CD14-positive monocyte (primary cell): ENCODE results near the gene GLYR1. TPM values are rescaled to one million over a fixed set of nuclear protein-coding genes. Genes with fewer than 3 reads are reported as not detected.

Source experiments
- DNase-seq, 3 donors: peaks; one replicate each; pipeline ENCODE4 v3.0.0-alpha.2; 2011 to 2022
- H2AFZ ChIP-seq: 2 replicates; pipeline ENCODE4 v1.6.0; 2012; ENCODE audit warnings: mild to moderate bottlenecking, low read depth, low read length, inconsistent platforms; ENCODE audit not compliant: insufficient read depth, poor library complexity, severe bottlenecking
- H3K27ac ChIP-seq, 2 donors: 1 replicate in 1 of 2; 2 replicates in 1 of 2; pipeline ENCODE4 v1.5.1; 2012 to 2013; ENCODE audit warnings: low read length in 2 of 2, control low read depth in 1 of 2, inconsistent platforms in 1 of 2, low read depth in 1 of 2, mild to moderate bottlenecking in 1 of 2
- H3K27me3 ChIP-seq, 2 donors: one replicate each; pipeline versions ENCODE4 v1.6.0 to v1.6.1; 2011 to 2013; ENCODE audit warnings: low read length in 2 of 2; ENCODE audit not compliant: control insufficient read depth in 2 of 2, insufficient read depth in 2 of 2
- H3K36me3 ChIP-seq, 2 donors: replicated peaks in 1 of 2; 1 replicate in 1 of 2; 2 replicates in 1 of 2; pipeline versions ENCODE4 v1.5.1 to v1.6.1; 2012 to 2013; ENCODE audit warnings: low read length in 2 of 2, control low read depth in 1 of 2, inconsistent platforms in 1 of 2, mild to moderate bottlenecking in 1 of 2; ENCODE audit not compliant: insufficient read depth in 2 of 2, control insufficient read depth in 1 of 2
- H3K4me1 ChIP-seq, 2 donors: 1 replicate in 1 of 2; 2 replicates in 1 of 2; pipeline versions ENCODE4 v1.5.1 to v1.6.1; 2012 to 2013; ENCODE audit warnings: low read length in 2 of 2, control low read depth in 1 of 2, inconsistent platforms in 1 of 2, mild to moderate bottlenecking in 1 of 2, moderate library complexity in 1 of 2; ENCODE audit not compliant: insufficient read depth in 2 of 2, control insufficient read depth in 1 of 2
- H3K4me2 ChIP-seq: replicated peaks from 2 replicates; pipeline ENCODE3; 2012; ENCODE audit warnings: low read length, moderate library complexity, mild to moderate bottlenecking; ENCODE audit not compliant: poor library complexity, severe bottlenecking; ENCODE audit errors: extremely low read depth
- H3K4me3 ChIP-seq, 3 experiments: fragments of 200-600 bp in 1 of 3; sonication (generic) in 1 of 3; replicated peaks in 1 of 3; 1 replicate in 2 of 3; 2 replicates in 1 of 3; pipeline ENCODE4 v1.5.1; 2011 to 2013; ENCODE audit warnings: low read length in 3 of 3, mild to moderate bottlenecking in 3 of 3, control low read depth in 2 of 3, low read depth in 2 of 3, inconsistent platforms in 1 of 3, moderate library complexity in 1 of 3
- H3K79me2 ChIP-seq: 2 replicates; pipeline ENCODE4 v1.6.0; 2012; ENCODE audit warnings: mild to moderate bottlenecking, control low read depth, inconsistent platforms, low read length, moderate library complexity; ENCODE audit not compliant: insufficient read depth
- H3K9ac ChIP-seq: 2 replicates; pipeline ENCODE4 v1.6.0; 2017; ENCODE audit warnings: low read length, mild to moderate bottlenecking; ENCODE audit not compliant: insufficient read depth, poor library complexity, severe bottlenecking
- H3K9me3 ChIP-seq, 2 donors: replicated peaks in 1 of 2; 1 replicate in 1 of 2; 2 replicates in 1 of 2; pipeline versions ENCODE4 v1.5.1 to v1.6.1; 2012 to 2013; ENCODE audit warnings: low read length in 2 of 2, control low read depth in 1 of 2; ENCODE audit not compliant: control insufficient read depth in 1 of 2, insufficient read depth in 1 of 2
- H4K20me1 ChIP-seq: 2 replicates; pipeline ENCODE4 v1.6.0; 2012; ENCODE audit warnings: mild to moderate bottlenecking, low read length, control low read depth, moderate library complexity; ENCODE audit not compliant: insufficient read depth
- H3K27ac Mint-ChIP-seq, 7 donors: one replicate each; pipeline ENCODE4 v1.8.0; 2020; ENCODE audit warnings: mild to moderate bottlenecking in 7 of 7, mixed read lengths in 7 of 7, moderate library complexity in 6 of 7, inconsistent platforms in 2 of 7
- H3K27me3 Mint-ChIP-seq, 3 donors: one replicate each; pipeline ENCODE4 v1.8.0; 2021 to 2022; ENCODE audit warnings: low read depth in 3 of 3, mild to moderate bottlenecking in 3 of 3, mixed read lengths in 3 of 3, moderate library complexity in 3 of 3, inconsistent platforms in 1 of 3
- H3K36me3 Mint-ChIP-seq, 2 donors: one replicate each; pipeline ENCODE4 v1.8.0; 2020; ENCODE audit warnings: mixed read lengths in 2 of 2, inconsistent platforms in 1 of 2, mild to moderate bottlenecking in 1 of 2
- H3K4me1 Mint-ChIP-seq: one replicate; pipeline ENCODE4 v1.8.0; 2020; ENCODE audit warnings: mild to moderate bottlenecking, mixed read lengths
- H3K4me3 Mint-ChIP-seq, 2 donors: one replicate each; pipeline ENCODE4 v1.8.0; 2020; ENCODE audit warnings: mild to moderate bottlenecking in 2 of 2, mixed read lengths in 2 of 2, moderate library complexity in 1 of 2
- H3K9me3 Mint-ChIP-seq, 7 donors: one replicate each; pipeline ENCODE4 v1.8.0; 2020 to 2022; ENCODE audit warnings: mixed read lengths in 7 of 7, mild to moderate bottlenecking in 6 of 7, moderate library complexity in 6 of 7, inconsistent platforms in 2 of 7
- CTCF ChIP-seq: fragments of 200-600 bp; IDR thresholded peaks from one replicate; pipeline ENCODE4 v1.8.0; 2022; ENCODE audit warnings: antibody characterized with exemption, mild to moderate bottlenecking
- whole genome bisulfite sequencing: methylation state at CpG from one replicate; pipeline ENCODE4 v1.1.5; 2013; ENCODE audit warnings: missing lambda C conversion rate; ENCODE audit not compliant: insufficient coverage; 5-methylcytosine and 5-hydroxymethylcytosine counted together
- intact Hi-C, 2 donors: fragments of 100-400 bp; cut with micrococcal nuclease; formaldehyde crosslinking; loops; one replicate each; pipeline versions ENCODE4 v1.15.0 to v1.15.1; 2023
- polyA plus RNA-seq, 3 donors: library from polyadenylated mRNA; depleted of rRNA in 1 of 3; unstranded in 2 of 3; stranded (reverse) in 1 of 3; fragments of 300-500 nt in 2 of 3; fragments of >200 nt in 1 of 3; fragmentation: Illumina TruSeq in 2 of 3; gene quantifications; 1 replicate in 2 of 3; 2 replicates in 1 of 3; pipeline ENCODE4 v1.2.3, GENCODE V29; 2012 to 2021

The GLYR1 gene
- polyA plus RNA-seq, 3 donors, result 34.2 to 41.9 (median 39.3) TPM

- Mint-ChIP-seq H3K9me3 (no peaks in the 10 kb centered on the region), H3K4me1 (peaks cover 35% of the 10 kb centered on the region), H3K36me3 (peaks cover 24 to 44% of the 10 kb centered on the region in 2 donors), H3K27me3 (peaks cover 0 to 3% (median 1%) of the 10 kb centered on the region in 3 donors), H3K27ac (peak overlapping the region in 6 of 7 donors; percentile 31 to 79 (median 65)), H3K4me3 (peak overlapping the region; percentile 74 to 82)
- peak overlapping the region; percentile 87 for H3K4me2 ChIP-seq
- no peaks in the 10 kb centered on the region for H3K9me3 ChIP-seq
- WGBS, result 85% methylated on average over 18 of the region's 26 CpGs
- no peak for DNase-seq
- H3K4me1 ChIP-seq, result peaks cover 25 to 36% of the 10 kb centered on the region in 2 donors
- no peaks in the 10 kb centered on the region for H3K27me3 ChIP-seq
- peak overlapping the region in 2 of 3 experiments; percentile 73 to 93 for H3K4me3 ChIP-seq
- intact Hi-C loops, result loop anchor here (2.0 to 5.0 kb wide), 2 partner anchors 31 to 37 kb away; partner anchors contain the start of genes ANKS3 (in 1 of the 2), DNAAF8 (in 1 of the 2) and ROGDI (in 1 of the 2)
- peak overlapping the region in 1 of 2 donors; percentile 76 for H3K27ac ChIP-seq
- H4K20me1 ChIP-seq, result no peaks in the 10 kb centered on the region
- peak overlapping the region; percentile 83 for H3K9ac ChIP-seq
- no peak for TF ChIP-seq CTCF
- peaks cover 21 to 31% of the 10 kb centered on the region in 2 donors for H3K36me3 ChIP-seq
- H2AFZ ChIP-seq, result peak overlapping the region; percentile 95
- H3K79me2 ChIP-seq, result peaks cover 16% of the 10 kb centered on the region
Measured at GRCh38 chr16:4765511-4766474, 81.3 kb downstream of the GLYR1 start.

DNA sequence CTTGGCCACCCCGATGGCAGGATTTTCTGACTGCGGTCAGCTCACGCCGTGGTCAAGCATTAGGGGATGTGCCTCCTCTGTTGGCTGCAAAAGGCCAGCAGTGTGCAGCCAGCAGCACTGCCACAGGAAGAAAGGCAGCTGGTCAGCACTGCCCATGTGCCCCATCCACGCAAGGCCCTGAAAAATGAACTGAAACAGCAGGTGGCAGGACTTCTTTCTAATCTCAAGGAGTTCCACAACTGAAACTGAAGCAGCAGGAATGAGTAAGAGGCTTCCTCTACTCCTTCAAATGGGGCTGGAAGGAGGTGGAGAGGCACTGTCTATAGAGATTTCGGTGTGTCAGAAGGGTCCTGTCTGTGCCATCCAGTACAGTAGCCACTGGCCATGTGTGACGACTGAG, 83.3 kb downstream of the GLYR1 start:
- DNase-seq, result no peak
- intact Hi-C loops, result no loop called here
- Histone ChIP-seq H3K9me3 (no peaks in the 10 kb centered on the region), H3K4me3 (no peak overlapping the region), H4K20me1 (no peaks in the 10 kb centered on the region), H3K27ac (no peak overlapping the region), H2AFZ (no peak overlapping the region), H3K36me3 (peaks cover 38 to 51% of the 10 kb centered on the region in 2 donors), H3K27me3 (no peaks in the 10 kb centered on the region), H3K9ac (no peak overlapping the region), H3K79me2 (peaks cover 16% of the 10 kb centered on the region), H3K4me2 (no peak overlapping the region), H3K4me1 (peaks cover 20 to 32% of the 10 kb centered on the region in 2 donors)
- Mint-ChIP-seq H3K4me1 (peaks cover 30% of the 10 kb centered on the region), H3K27me3 (peaks cover 0 to 1% (median 1%) of the 10 kb centered on the region in 3 donors), H3K9me3 (no peaks in the 10 kb centered on the region), H3K4me3 (no peak overlapping the region), H3K36me3 (peaks cover 42 to 64% of the 10 kb centered on the region in 2 donors), H3K27ac (peak overlapping the region in 1 of 7 donors; percentile 9)
- 93% methylated on average over 5 of the region's 7 CpGs for WGBS
- no peak for TF ChIP-seq CTCF
